ENCODE measurements around the gene SLC12A3. TPM values are rescaled to one million over a fixed set of nuclear protein-coding genes. Genes with fewer than 3 reads are reported as not detected.

The SLC12A3 gene
- total and polyA plus RNA-seq, 2 of the 8 experiments (the other 6 are each of a cell fraction or from before 2014, with no cell fraction given): not detected

DNA sequence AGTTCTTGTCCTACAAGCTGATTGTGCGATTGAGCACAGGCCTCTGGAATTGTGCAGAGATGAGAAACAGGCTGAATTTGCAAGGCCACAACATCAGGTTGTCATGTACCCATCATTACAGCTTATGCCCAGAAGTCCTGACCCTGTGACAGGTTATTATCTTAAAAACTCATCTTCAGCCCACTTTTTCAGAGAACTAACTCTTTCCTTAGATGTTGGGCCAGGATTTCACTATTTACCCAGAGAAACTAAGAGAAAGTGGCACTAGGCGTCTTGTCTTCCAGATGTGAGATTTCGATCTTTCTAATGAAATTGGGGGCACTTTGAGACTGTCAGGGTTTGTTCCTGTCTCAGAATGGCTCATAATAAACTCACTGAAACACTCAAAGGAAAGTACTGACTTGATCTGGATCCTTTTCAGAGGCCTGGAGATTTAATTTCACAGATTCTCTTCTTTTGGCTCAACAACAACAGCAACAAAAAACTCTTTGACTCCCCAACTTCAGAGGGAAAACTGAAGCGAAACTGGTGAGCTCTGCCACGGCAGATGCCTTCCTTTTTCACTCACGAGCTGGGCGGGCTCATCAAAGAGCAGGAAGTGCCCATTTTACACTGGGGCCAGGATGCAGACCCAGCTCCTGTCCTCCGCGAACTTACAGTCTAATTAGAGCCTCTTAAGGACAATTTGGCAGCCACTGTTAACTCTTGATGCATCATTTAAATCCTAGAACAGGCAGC lies 17.7 kb upstream of the SLC12A3 start:
- Histone ChIP-seq H3K23me2 (ENCODE audit: low read depth, low read length) (no peaks in the 10 kb centered on the region; the same call in 1 of the 2 replicates), H3K14ac (ENCODE audit: insufficient read length) (no peak overlapping the region), H4K8ac (ENCODE audit: extremely low read depth, insufficient read depth, low read length) (no peak overlapping the region), H3K27me3 (replicated peaks in 1 of 4; ENCODE audit: control insufficient read depth in 3 of 4, extremely low read depth in 1 of 4, insufficient read depth in 3 of 4, low read length in 3 of 4) (no peaks in the 10 kb centered on the region), H3K79me1 (ENCODE audit: low read depth, low read length) (no peaks in the 10 kb centered on the region), H2BK120ac (replicated peaks; ENCODE audit: low read depth, low read length) (no peak overlapping the region), H3K79me2 (ENCODE audit: control insufficient read depth in 1 of 2, insufficient read depth in 2 of 2, low read length in 2 of 2) (no peaks in the 10 kb centered on the region), H2AFZ (ENCODE audit: low read length) (no peak overlapping the region), H3K4me1 (replicated peaks in 1 of 4; ENCODE audit: control insufficient read depth in 3 of 4, insufficient read depth in 4 of 4, low read length in 3 of 4) (peaks cover 2 to 10% (median 7%) of the 10 kb centered on the region in 4 experiments; a peak in 5 of 7 replicates), H3K27ac (ENCODE audit: low read depth, low read length) (no peak overlapping the region), H3K9ac (replicated peaks in 1 of 4; ENCODE audit: extremely low read depth in 1 of 4, low read depth in 3 of 4, low read length in 3 of 4) (no peak overlapping the region), H3K4me3 (ENCODE audit: extremely low read depth in 1 of 4, insufficient read depth in 2 of 4, low read depth in 3 of 4, low read length in 4 of 4) (no peak overlapping the region), H2BK15ac (ENCODE audit: low read length) (no peak overlapping the region), H3K9me3 (ENCODE audit: insufficient read depth in 2 of 2, low read depth in 1 of 2, low read length in 1 of 2) (no peaks in the 10 kb centered on the region; a peak in 1 of 4 replicates), H4K20me1 (replicated peaks in 1 of 2; ENCODE audit: control insufficient read depth in 1 of 2, insufficient read depth in 2 of 2, low read length in 2 of 2) (no peaks in the 10 kb centered on the region), H2AK5ac (ENCODE audit: low read depth, low read length) (no peak overlapping the region), H3K4me2 (ENCODE audit: insufficient read depth in 1 of 2, low read depth in 2 of 2, low read length in 2 of 2) (no peak overlapping the region), H2BK5ac (ENCODE audit: low read depth, low read length) (no peak overlapping the region), H4K5ac (ENCODE audit: insufficient read length, low read depth, low read length) (no peak overlapping the region), H3K56ac (replicated peaks; ENCODE audit: insufficient read length, low read depth, low read length) (no peak overlapping the region), H2BK20ac (ENCODE audit: low read length) (no peak overlapping the region), H3K23ac (ENCODE audit: insufficient read length) (no peak overlapping the region), H2BK12ac (ENCODE audit: low read depth, low read length) (no peak overlapping the region), H3K18ac (ENCODE audit: extremely low read depth, low read length) (no peak overlapping the region), H4K91ac (replicated peaks; ENCODE audit: insufficient read length, low read length) (no peak overlapping the region), H3K36me3 (ENCODE audit: control insufficient read depth in 2 of 4, insufficient read depth in 4 of 4, low read length in 3 of 4) (peaks cover 7 to 29% (median 12%) of the 10 kb centered on the region in 4 experiments; a peak in 5 of 8 replicates), H3K4ac (replicated peaks; ENCODE audit: insufficient read length, low read depth, low read length) (no peak overlapping the region)
- 85% methylated on average over 9 of the region's 9 CpGs; no CpG with 5 or more reads in 1 of the 2 experiments for WGBS, 2 experiments (ENCODE audit: extremely low coverage in 1 of 2, insufficient coverage in 1 of 2, insufficient read length in 1 of 2, insufficient replicate concordance in 2 of 2, low coverage in 1 of 2, low lambda C conversion rate in 2 of 2, missing lambda C conversion rate in 1 of 2)
- FAIRE-seq (no peak), DNase-seq (ENCODE audit: low read depth in 1 of 2, low spot score in 2 of 2) (no peak)
- POLR2A ChIA-PET (ENCODE audit: partially characterized antibody): interaction anchor here (0.8 to 1.5 kb wide), 2 partner anchors 17 to 164 kb away, joined by 3 read pairs; no protein-coding TSS in a partner anchor
- CTCF ChIA-PET (ENCODE audit: partially characterized antibody): interaction anchor here (0.7 to 1.9 kb wide), 4 partner anchors 16 to 84 kb away, joined by 3 to 4 read pairs (median 3); no protein-coding TSS in a partner anchor
- TF ChIP-seq CBX5 (IDR thresholded peaks at IDR 0.05; ENCODE audit: low read depth, low read length) (no peak), HDAC6 (IDR thresholded peaks at IDR 0.05; ENCODE audit: low read depth, low read length) (no peak), TBP (IDR thresholded peaks at IDR 0.05; ENCODE audit: low read depth, low read length) (no peak), JUN (IDR thresholded peaks at IDR 0.05; ENCODE audit: low read depth, low read length) (no peak), SP4 (IDR thresholded peaks at IDR 0.05; ENCODE audit: low read length) (no peak), SP2 (IDR thresholded peaks at IDR 0.05; ENCODE audit: low read length) (no peak), RNF2 (IDR thresholded peaks at IDR 0.05; ENCODE audit: borderline replicate concordance, low read depth, low read length, missing control alignments, poor library complexity, severe bottlenecking) (no peak)
- TF ChIP-seq, protein P1, sequence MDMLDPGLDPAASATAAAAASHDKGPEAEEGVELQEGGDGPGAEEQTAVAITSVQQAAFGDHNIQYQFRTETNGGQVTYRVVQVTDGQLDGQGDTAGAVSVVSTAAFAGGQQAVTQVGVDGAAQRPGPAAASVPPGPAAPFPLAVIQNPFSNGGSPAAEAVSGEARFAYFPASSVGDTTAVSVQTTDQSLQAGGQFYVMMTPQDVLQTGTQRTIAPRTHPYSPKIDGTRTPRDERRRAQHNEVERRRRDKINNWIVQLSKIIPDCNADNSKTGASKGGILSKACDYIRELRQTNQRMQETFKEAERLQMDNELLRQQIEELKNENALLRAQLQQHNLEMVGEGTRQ (IDR thresholded peaks at IDR 0.05; ENCODE audit: low read length): no peak

Measured in H1 (cell line).